ENCODE measurements around the gene SBSN. TPM values are rescaled to one million over a fixed set of nuclear protein-coding genes. Genes with fewer than 3 reads are reported as not detected.

SBSN gene
- total and polyA plus RNA-seq, 10 of the 15 experiments (the other 5 are each of a cell fraction or from before 2014, with no cell fraction given) = 0.09 TPM; not detected in 9

- TF ChIP-seq TCF3 (IDR thresholded peaks at IDR 0.05; ENCODE audit: borderline replicate concordance, insufficient read depth, low read depth, low read length) (0 out of 2 replicates have a peak, but pooled peaks have one; percentile 41), TAF1 (IDR thresholded peaks at IDR 0.05; ENCODE audit: borderline replicate concordance, low read depth, low read length) (peak; percentile 54; the same call in 1 of the 2 replicates), TARDBP (IDR thresholded peaks at IDR 0.05; ENCODE audit: borderline replicate concordance) (peak; percentile 89), IKZF2 (IDR thresholded peaks at IDR 0.05) (no peak), HDAC2 (IDR thresholded peaks at IDR 0.05) (no peak; the same call in 1 of the 2 replicates), IKZF1 (conservative IDR thresholded peaks at IDR 0.05) (peak; percentile 98), CREB1 (IDR thresholded peaks at IDR 0.05; ENCODE audit: low read depth) (peak; percentile 98), JUNB (IDR thresholded peaks at IDR 0.05) (no peak), PML (IDR thresholded peaks at IDR 0.05; ENCODE audit: low read length) (no peak; the same call in 1 of the 2 replicates), NBN (IDR thresholded peaks at IDR 0.05) (peak; percentile 90), RAD21 (IDR thresholded peaks at IDR 0.05; ENCODE audit: insufficient read depth, low read depth, low read length) (no peak), GATAD2B (conservative IDR thresholded peaks at IDR 0.05; ENCODE audit: low read depth) (peak; percentile 89), IRF5 (IDR thresholded peaks at IDR 0.05; ENCODE audit: borderline replicate concordance) (no peak), POU2F2 (IDR thresholded peaks at IDR 0.05; ENCODE audit: borderline replicate concordance, low read depth, low read length) (peak; percentile 46; the same call in 2 of the 3 replicates), TCF12 (IDR thresholded peaks at IDR 0.05; ENCODE audit: low read depth, low read length) (0 out of 2 replicates have a peak, but pooled peaks have one; percentile 4), DPF2 (IDR thresholded peaks at IDR 0.05) (peak; percentile 66; the same call in 1 of the 2 replicates), NRF1 (conservative IDR thresholded peaks at IDR 0.05; ENCODE audit: low read depth, low read length) (no peak)
- TF ChIP-seq, protein P1, sequence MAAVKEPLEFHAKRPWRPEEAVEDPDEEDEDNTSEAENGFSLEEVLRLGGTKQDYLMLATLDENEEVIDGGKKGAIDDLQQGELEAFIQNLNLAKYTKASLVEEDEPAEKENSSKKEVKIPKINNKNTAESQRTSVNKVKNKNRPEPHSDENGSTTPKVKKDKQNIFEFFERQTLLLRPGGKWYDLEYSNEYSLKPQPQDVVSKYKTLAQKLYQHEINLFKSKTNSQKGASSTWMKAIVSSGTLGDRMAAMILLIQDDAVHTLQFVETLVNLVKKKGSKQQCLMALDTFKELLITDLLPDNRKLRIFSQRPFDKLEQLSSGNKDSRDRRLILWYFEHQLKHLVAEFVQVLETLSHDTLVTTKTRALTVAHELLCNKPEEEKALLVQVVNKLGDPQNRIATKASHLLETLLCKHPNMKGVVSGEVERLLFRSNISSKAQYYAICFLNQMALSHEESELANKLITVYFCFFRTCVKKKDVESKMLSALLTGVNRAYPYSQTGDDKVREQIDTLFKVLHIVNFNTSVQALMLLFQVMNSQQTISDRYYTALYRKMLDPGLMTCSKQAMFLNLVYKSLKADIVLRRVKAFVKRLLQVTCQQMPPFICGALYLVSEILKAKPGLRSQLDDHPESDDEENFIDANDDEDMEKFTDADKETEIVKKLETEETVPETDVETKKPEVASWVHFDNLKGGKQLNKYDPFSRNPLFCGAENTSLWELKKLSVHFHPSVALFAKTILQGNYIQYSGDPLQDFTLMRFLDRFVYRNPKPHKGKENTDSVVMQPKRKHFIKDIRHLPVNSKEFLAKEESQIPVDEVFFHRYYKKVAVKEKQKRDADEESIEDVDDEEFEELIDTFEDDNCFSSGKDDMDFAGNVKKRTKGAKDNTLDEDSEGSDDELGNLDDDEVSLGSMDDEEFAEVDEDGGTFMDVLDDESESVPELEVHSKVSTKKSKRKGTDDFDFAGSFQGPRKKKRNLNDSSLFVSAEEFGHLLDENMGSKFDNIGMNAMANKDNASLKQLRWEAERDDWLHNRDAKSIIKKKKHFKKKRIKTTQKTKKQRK (IDR thresholded peaks at IDR 0.05; ENCODE audit: low read depth, low read length) = no peak
- TF ChIP-seq, protein P2, sequence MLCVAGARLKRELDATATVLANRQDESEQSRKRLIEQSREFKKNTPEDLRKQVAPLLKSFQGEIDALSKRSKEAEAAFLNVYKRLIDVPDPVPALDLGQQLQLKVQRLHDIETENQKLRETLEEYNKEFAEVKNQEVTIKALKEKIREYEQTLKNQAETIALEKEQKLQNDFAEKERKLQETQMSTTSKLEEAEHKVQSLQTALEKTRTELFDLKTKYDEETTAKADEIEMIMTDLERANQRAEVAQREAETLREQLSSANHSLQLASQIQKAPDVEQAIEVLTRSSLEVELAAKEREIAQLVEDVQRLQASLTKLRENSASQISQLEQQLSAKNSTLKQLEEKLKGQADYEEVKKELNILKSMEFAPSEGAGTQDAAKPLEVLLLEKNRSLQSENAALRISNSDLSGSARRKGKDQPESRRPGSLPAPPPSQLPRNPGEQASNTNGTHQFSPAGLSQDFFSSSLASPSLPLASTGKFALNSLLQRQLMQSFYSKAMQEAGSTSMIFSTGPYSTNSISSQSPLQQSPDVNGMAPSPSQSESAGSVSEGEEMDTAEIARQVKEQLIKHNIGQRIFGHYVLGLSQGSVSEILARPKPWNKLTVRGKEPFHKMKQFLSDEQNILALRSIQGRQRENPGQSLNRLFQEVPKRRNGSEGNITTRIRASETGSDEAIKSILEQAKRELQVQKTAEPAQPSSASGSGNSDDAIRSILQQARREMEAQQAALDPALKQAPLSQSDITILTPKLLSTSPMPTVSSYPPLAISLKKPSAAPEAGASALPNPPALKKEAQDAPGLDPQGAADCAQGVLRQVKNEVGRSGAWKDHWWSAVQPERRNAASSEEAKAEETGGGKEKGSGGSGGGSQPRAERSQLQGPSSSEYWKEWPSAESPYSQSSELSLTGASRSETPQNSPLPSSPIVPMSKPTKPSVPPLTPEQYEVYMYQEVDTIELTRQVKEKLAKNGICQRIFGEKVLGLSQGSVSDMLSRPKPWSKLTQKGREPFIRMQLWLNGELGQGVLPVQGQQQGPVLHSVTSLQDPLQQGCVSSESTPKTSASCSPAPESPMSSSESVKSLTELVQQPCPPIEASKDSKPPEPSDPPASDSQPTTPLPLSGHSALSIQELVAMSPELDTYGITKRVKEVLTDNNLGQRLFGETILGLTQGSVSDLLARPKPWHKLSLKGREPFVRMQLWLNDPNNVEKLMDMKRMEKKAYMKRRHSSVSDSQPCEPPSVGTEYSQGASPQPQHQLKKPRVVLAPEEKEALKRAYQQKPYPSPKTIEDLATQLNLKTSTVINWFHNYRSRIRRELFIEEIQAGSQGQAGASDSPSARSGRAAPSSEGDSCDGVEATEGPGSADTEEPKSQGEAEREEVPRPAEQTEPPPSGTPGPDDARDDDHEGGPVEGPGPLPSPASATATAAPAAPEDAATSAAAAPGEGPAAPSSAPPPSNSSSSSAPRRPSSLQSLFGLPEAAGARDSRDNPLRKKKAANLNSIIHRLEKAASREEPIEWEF (IDR thresholded peaks at IDR 0.05; ENCODE audit: insufficient replicate concordance, low read depth, low read length) = no peak
- TF ChIP-seq, protein P3, sequence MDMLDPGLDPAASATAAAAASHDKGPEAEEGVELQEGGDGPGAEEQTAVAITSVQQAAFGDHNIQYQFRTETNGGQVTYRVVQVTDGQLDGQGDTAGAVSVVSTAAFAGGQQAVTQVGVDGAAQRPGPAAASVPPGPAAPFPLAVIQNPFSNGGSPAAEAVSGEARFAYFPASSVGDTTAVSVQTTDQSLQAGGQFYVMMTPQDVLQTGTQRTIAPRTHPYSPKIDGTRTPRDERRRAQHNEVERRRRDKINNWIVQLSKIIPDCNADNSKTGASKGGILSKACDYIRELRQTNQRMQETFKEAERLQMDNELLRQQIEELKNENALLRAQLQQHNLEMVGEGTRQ (IDR thresholded peaks at IDR 0.05; ENCODE audit: borderline replicate concordance, low read depth, low read length) = peak; percentile 61
These were observed 17.1 kb upstream of the SBSN start, which contains the start of gene TMEM147 (continued) for GRCh38 chr19:35545001-35545854.

All from GM12878 (cell line).